Measurements from ENCODE around the gene CDC42BPB. TPM values are rescaled to one million over a fixed set of nuclear protein-coding genes. Genes with fewer than 3 reads are reported as not detected.
A peak's percentile ranks its signal among the peaks of the same experiment; 100 is the strongest.

Gene CDC42BPB
- total and polyA plus RNA-seq, 2 of the 13 experiments (the other 11 are each of a cell fraction or from before 2014, with no cell fraction given), result 19.7 to 32.3 TPM

GRCh38 chr14:102922490-102923200, 134.7 kb downstream of the CDC42BPB start, which contains the start of gene AMN (continued):
- TF ChIP-seq CEBPG (CRISPR knock-in tag; IDR thresholded peaks at IDR 0.05) (peak; percentile 24; the same call in 1 of the 2 replicates), THAP11 (CRISPR knock-in tag; IDR thresholded peaks at IDR 0.05) (peak; percentile 59; the same call in 1 of the 2 replicates), ZNF883 (CRISPR knock-in tag; IDR thresholded peaks at IDR 0.05; ENCODE audit: not compliant biosample characterization) (peak; percentile 82), ZNF138 (CRISPR knock-in tag; IDR thresholded peaks at IDR 0.05; ENCODE audit: low read depth) (no peak; the same call in 1 of the 2 replicates), ZFY (CRISPR knock-in tag; IDR thresholded peaks at IDR 0.05) (peak; percentile 98), ZSCAN25 (CRISPR knock-in tag; IDR thresholded peaks at IDR 0.05) (peak; percentile 97), NFRKB (IDR thresholded peaks at IDR 0.05) (no peak), REXO4 (CRISPR knock-in tag; IDR thresholded peaks at IDR 0.05; ENCODE audit: borderline replicate concordance) (no peak), ZNF773 (CRISPR knock-in tag; IDR thresholded peaks at IDR 0.05; ENCODE audit: borderline replicate concordance) (no peak), RAD21 (CRISPR knock-in tag; IDR thresholded peaks at IDR 0.05) (peak; percentile 39; the same call in 1 of the 2 replicates), CHD2 (IDR thresholded peaks at IDR 0.05; ENCODE audit: low read depth, low read length) (peak; percentile 71; the same call in 1 of the 2 replicates), CENPT (CRISPR knock-in tag; IDR thresholded peaks at IDR 0.05; ENCODE audit: low read depth) (no peak), ZFP91 (CRISPR knock-in tag; IDR thresholded peaks at IDR 0.05; ENCODE audit: borderline replicate concordance) (peak; percentile 90), ZMYM3 (CRISPR knock-in tag; IDR thresholded peaks at IDR 0.05) (peak; percentile 92), RBM39 (IDR thresholded peaks at IDR 0.05; ENCODE audit: low read depth, low read length, poor library complexity, severe bottlenecking) (peak; percentile 61), ZMYM2 (CRISPR knock-in tag; IDR thresholded peaks at IDR 0.05) (no peak), SP4 (CRISPR knock-in tag; IDR thresholded peaks at IDR 0.05) (no peak), ZNF230 (CRISPR knock-in tag; IDR thresholded peaks at IDR 0.05) (0 out of 2 replicates have a peak, but pooled peaks have one; percentile 34), ZFP41 (CRISPR knock-in tag; IDR thresholded peaks at IDR 0.05; ENCODE audit: borderline replicate concordance) (peak; percentile 73; the same call in 1 of the 2 replicates), ZNF292 (CRISPR knock-in tag; IDR thresholded peaks at IDR 0.05; ENCODE audit: borderline replicate concordance, low read depth) (peak; percentile 83)
- TF ChIP-seq, protein P1, sequence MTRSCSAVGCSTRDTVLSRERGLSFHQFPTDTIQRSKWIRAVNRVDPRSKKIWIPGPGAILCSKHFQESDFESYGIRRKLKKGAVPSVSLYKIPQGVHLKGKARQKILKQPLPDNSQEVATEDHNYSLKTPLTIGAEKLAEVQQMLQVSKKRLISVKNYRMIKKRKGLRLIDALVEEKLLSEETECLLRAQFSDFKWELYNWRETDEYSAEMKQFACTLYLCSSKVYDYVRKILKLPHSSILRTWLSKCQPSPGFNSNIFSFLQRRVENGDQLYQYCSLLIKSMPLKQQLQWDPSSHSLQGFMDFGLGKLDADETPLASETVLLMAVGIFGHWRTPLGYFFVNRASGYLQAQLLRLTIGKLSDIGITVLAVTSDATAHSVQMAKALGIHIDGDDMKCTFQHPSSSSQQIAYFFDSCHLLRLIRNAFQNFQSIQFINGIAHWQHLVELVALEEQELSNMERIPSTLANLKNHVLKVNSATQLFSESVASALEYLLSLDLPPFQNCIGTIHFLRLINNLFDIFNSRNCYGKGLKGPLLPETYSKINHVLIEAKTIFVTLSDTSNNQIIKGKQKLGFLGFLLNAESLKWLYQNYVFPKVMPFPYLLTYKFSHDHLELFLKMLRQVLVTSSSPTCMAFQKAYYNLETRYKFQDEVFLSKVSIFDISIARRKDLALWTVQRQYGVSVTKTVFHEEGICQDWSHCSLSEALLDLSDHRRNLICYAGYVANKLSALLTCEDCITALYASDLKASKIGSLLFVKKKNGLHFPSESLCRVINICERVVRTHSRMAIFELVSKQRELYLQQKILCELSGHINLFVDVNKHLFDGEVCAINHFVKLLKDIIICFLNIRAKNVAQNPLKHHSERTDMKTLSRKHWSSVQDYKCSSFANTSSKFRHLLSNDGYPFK (CRISPR knock-in tag; IDR thresholded peaks at IDR 0.05; ENCODE audit: borderline replicate concordance), result peak; percentile 58; the same call in 1 of the 2 replicates
- TF ChIP-seq, protein P2, sequence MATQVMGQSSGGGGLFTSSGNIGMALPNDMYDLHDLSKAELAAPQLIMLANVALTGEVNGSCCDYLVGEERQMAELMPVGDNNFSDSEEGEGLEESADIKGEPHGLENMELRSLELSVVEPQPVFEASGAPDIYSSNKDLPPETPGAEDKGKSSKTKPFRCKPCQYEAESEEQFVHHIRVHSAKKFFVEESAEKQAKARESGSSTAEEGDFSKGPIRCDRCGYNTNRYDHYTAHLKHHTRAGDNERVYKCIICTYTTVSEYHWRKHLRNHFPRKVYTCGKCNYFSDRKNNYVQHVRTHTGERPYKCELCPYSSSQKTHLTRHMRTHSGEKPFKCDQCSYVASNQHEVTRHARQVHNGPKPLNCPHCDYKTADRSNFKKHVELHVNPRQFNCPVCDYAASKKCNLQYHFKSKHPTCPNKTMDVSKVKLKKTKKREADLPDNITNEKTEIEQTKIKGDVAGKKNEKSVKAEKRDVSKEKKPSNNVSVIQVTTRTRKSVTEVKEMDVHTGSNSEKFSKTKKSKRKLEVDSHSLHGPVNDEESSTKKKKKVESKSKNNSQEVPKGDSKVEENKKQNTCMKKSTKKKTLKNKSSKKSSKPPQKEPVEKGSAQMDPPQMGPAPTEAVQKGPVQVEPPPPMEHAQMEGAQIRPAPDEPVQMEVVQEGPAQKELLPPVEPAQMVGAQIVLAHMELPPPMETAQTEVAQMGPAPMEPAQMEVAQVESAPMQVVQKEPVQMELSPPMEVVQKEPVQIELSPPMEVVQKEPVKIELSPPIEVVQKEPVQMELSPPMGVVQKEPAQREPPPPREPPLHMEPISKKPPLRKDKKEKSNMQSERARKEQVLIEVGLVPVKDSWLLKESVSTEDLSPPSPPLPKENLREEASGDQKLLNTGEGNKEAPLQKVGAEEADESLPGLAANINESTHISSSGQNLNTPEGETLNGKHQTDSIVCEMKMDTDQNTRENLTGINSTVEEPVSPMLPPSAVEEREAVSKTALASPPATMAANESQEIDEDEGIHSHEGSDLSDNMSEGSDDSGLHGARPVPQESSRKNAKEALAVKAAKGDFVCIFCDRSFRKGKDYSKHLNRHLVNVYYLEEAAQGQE (IDR thresholded peaks at IDR 0.05; ENCODE audit: borderline replicate concordance in 1 of 2, low read depth in 1 of 2, low read length in 2 of 2), result no peak
